NCI-H146 (cell line): ENCODE data around the gene GJA9.
A peak's percentile ranks its signal among the peaks of the same experiment; 100 is the strongest.

ENCODE experiments used
- DNase-seq: peaks from one replicate; lab custom pipeline; 2025; lab: John Stamatoyannopoulos, UW

GJA9 gene

DNA sequence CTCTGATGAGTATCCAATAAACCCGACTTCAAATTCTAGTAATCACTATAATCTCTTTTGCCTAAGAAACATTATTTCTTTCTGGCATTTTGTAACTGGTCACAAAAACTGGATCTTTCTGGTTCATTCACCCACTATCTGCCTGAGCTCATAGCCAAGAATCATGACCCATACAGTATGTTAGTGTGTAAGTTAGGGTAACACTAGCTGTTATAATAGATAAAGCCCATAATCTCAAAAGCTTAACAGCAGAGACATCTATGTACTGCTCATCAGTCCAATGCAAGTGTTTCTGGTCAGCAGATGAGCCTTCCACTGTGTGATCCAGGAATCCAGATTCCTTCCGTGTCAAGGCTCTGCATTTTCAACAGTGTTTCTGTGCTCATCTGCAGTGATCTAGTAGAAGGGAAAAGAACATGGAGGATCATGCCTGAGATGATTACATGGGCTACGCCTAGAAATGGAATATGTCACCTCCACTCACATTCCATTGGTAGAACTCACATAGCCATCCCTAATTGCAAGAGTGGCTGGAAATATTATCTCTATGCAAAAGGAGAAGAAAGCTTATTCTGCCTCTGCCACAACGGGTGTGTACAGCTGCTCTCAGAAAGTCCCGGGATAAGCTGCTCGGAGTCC is 49.5 kb downstream of the GJA9 start:
- DNase-seq, result no peak

DNA sequence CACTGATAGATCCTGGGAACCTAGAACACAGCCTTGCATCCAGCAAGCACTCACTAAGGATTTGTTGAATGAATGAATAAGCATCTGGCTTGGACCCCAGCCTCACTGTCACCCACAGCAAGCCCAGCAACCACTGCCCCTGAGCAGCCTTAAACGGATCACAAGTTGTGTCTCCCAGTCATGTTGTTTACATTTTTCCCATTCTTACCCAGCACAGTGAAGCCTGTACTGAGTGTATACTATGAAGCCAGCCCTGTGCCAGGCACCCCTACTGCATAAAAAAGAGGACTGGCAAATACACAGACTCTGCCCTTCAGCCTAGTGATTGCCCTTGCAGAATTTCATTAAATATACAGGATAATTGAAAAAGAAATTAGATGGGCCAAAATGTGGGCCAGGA is 52.0 kb downstream of the GJA9 start:
- no peak for DNase-seq

DNA sequence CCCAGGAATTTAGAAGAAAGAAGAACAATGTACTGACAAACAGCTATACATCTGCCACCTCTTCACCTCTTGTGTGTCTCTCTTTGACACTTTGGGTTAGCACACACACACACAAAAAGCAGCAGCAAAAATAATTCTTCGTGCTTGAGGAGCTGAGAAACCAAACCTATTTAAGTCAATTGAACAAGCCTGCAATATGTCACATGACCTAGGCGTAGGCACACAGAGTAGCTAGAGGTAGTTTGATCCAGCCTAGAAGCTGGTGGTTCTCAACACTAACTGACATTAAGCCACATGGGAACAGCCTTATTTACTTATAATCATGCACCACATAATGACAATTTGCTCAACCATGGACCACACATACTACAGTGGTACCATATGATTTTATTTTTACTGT is 54.1 kb downstream of the GJA9 start:
- no peak for DNase-seq

DNA sequence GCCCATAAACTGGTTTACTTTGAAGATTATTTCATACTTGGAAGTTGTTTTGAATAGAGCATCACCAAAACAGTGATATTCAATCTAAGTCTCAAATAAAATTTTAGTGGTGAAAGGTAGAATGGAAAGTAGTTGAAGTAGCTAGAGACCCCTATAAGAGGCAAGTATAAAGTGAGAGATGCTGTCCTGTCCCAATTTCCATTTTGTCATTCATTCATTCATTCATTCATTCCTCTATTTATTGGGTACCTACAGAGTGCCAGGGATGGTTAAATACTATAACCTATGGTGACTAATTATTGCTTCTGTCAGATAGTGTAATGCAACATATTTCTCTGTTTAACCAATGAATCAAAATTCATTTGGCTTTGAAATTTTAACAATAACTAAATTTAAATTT is 54.5 kb downstream of the GJA9 start:
- DNase-seq, result no peak

DNA sequence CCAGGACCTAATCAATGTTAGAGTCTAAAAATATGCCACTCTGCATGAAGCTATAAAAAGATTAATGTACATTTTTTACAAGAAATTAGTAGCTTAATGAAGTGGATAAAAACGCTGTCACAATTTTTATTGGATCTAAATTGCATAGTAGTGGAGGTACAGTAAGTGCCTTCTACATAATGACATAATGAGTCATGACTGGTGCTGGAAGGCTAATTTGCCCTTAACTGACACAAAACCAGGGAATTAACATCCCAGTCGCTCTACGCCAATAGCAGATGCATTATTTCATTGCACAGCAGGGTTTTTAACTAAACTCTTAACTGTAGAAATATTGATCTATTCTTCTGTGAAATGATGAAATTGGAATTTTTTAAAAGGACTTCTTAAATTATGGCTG is 55.1 kb downstream of the GJA9 start:
- peak; percentile 27 for DNase-seq
